K562 (cell line): ENCODE results near the gene RHEB. TPM values are rescaled to one million over a fixed set of nuclear protein-coding genes. Genes with fewer than 3 reads are reported as not detected.

Experiments used
- CBX3 ChIP-seq, 2 experiments: IDR thresholded peaks; 1 replicate in 1 of 2; 2 replicates in 1 of 2; pipeline ENCODE4 v1.6.1; 2012; ENCODE audit warnings: inconsistent platforms in 2 of 2, low read length in 2 of 2, borderline replicate concordance in 1 of 2, control low read depth in 1 of 2
- CC2D1A ChIP-seq: fragments of 450-650 bp; IDR thresholded peaks from 2 replicates; pipeline ENCODE4 v1.6.1; 2017; ENCODE audit warnings: mild to moderate bottlenecking
- CEBPZ ChIP-seq: fragments of 150-350 bp; IDR thresholded peaks from 2 replicates; pipeline ENCODE4 v1.6.1; 2014; ENCODE audit warnings: low read depth, mild to moderate bottlenecking, low read length, borderline replicate concordance
- PHF20 ChIP-seq: fragments of 450-650 bp; IDR thresholded peaks from 2 replicates; pipeline ENCODE4 v1.6.1; 2018; ENCODE audit not compliant: partially characterized antibody
- SAFB ChIP-seq: fragments of 200-400 bp; formaldehyde crosslinking; IDR thresholded peaks from 2 replicates; pipeline ENCODE4 v1.6.1; 2017; ENCODE audit warnings: low read depth, low read length, borderline replicate concordance
- U2AF1 ChIP-seq: fragments of 200-400 bp; formaldehyde crosslinking; optimal IDR thresholded peaks from 2 replicates; pipeline ENCODE3; 2017; ENCODE audit warnings: mild to moderate bottlenecking, low read depth, low read length, moderate library complexity
- USF2 ChIP-seq: sonication (generic); formaldehyde crosslinking; IDR thresholded peaks from 2 replicates; pipeline ENCODE4 v1.5.0; 2020; ENCODE audit warnings: missing genetic modification reagents
- XRCC5 ChIP-seq: fragments of 200-400 bp; formaldehyde crosslinking; IDR thresholded peaks from 2 replicates; pipeline ENCODE4 v1.6.1; 2017; ENCODE audit warnings: low read depth, mild to moderate bottlenecking, low read length
- ZNF57 ChIP-seq: fragments of 450-650 bp; formaldehyde crosslinking; IDR thresholded peaks from 2 replicates; pipeline ENCODE4 v1.4.0; 2020; ENCODE audit warnings: mild to moderate bottlenecking, moderate library complexity
- ZNF764 ChIP-seq: fragments of 250-450 bp; sonication (Bioruptor Pico); IDR thresholded peaks from 2 replicates; pipeline ENCODE4 v1.4.0; 2020; ENCODE audit warnings: low read depth, mild to moderate bottlenecking, moderate library complexity
- polyA plus RNA-seq, 8 experiments: library from polyadenylated mRNA; depleted of rRNA in 4 of 8; stranded (reverse) in 5 of 8; unstranded in 3 of 8; fragments of >200 nt; fragmentation: Nextera tagmentation in 2 of 8; fragmentation: Illumina TruSeq in 1 of 8; extraction: Ambion mirVana in 2 of 8; extraction: Trizol in 1 of 8; gene quantifications; 2 replicates each; pipeline versions ENCODE4 v1.2.1 to v1.2.3, GENCODE V29; 2011 to 2014; ENCODE audit warnings: inconsistent platforms in 1 of 8, missing spikeins in 1 of 8
- total RNA-seq, 7 experiments: library from RNA; depleted of rRNA in 6 of 7; stranded (reverse); fragments of >200 nt in 6 of 7; fragmentation: Illumina TruSeq in 2 of 7; extraction: Trizol in 2 of 7; gene quantifications; 2 replicates each; pipeline versions ENCODE4 v1.2.1 to v1.2.3, GENCODE V29; 2011 to 2021; ENCODE audit warnings: low replicate concordance in 1 of 7
- TF ChIP-seq, protein P1 (sequence below): fragments of 200-800 bp; sonication (Bioruptor generic); IDR thresholded peaks from 2 replicates; pipeline ENCODE4 v1.6.1; 2016; ENCODE audit warnings: missing genetic modification characterization, missing compliant biosample characterization
- TF ChIP-seq, protein P2 (sequence below): fragments of 250-450 bp; sonication (Bioruptor Pico); IDR thresholded peaks from 2 replicates; pipeline ENCODE4 v1.6.1; 2021; ENCODE audit warnings: mild to moderate bottlenecking

Gene RHEB
- total and polyA plus RNA-seq, 9 of the 15 experiments (the other 6 are each of a cell fraction or from before 2014, with no cell fraction given): 28.5 to 249 (median 182) TPM

DNA sequence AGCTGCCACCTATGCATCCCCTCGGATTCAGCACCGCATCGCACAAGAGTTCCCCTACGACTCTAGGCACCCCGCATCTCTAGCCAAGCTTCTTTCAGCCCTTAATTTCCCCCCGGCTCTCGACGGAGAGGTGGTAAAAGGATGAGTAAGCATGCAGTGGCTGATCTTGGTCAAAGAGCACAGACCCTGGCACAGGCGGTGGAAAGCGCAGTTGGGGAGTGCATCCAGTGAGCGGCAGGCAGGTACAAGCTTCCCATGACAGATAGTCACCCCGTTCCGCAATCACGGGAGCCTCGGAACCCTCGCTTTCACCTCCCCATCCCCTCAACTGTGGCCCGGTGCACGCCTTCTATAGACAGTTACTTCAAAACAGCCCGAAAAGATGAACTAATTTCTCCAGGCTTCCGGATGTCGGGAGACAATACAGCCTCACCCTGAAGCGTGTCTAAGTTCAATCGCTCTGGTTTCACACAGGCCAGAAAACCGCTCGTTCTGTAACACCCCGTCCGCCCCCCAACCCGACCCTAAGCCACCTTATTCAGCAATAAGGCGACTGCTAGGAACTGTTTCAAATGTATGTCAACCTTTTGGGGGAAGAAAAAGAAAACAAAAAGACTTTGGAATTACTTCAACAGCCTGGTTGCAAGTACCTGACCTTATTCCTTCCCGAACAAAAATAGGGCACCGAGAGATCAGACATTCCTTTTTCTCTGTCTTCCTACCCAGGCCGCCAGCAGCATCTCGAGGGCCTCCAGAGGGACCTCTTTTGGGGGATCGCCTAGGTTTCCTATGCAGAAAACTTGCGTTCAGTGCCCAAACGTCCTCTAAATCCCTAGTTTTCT is 1.4 kb downstream of the RHEB start (continued):
- TF ChIP-seq PHF20: no peak
- no peak for TF ChIP-seq SAFB
- TF ChIP-seq XRCC5: no peak
- TF ChIP-seq, protein P1, sequence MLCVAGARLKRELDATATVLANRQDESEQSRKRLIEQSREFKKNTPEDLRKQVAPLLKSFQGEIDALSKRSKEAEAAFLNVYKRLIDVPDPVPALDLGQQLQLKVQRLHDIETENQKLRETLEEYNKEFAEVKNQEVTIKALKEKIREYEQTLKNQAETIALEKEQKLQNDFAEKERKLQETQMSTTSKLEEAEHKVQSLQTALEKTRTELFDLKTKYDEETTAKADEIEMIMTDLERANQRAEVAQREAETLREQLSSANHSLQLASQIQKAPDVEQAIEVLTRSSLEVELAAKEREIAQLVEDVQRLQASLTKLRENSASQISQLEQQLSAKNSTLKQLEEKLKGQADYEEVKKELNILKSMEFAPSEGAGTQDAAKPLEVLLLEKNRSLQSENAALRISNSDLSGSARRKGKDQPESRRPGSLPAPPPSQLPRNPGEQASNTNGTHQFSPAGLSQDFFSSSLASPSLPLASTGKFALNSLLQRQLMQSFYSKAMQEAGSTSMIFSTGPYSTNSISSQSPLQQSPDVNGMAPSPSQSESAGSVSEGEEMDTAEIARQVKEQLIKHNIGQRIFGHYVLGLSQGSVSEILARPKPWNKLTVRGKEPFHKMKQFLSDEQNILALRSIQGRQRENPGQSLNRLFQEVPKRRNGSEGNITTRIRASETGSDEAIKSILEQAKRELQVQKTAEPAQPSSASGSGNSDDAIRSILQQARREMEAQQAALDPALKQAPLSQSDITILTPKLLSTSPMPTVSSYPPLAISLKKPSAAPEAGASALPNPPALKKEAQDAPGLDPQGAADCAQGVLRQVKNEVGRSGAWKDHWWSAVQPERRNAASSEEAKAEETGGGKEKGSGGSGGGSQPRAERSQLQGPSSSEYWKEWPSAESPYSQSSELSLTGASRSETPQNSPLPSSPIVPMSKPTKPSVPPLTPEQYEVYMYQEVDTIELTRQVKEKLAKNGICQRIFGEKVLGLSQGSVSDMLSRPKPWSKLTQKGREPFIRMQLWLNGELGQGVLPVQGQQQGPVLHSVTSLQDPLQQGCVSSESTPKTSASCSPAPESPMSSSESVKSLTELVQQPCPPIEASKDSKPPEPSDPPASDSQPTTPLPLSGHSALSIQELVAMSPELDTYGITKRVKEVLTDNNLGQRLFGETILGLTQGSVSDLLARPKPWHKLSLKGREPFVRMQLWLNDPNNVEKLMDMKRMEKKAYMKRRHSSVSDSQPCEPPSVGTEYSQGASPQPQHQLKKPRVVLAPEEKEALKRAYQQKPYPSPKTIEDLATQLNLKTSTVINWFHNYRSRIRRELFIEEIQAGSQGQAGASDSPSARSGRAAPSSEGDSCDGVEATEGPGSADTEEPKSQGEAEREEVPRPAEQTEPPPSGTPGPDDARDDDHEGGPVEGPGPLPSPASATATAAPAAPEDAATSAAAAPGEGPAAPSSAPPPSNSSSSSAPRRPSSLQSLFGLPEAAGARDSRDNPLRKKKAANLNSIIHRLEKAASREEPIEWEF: no peak
- no peak for TF ChIP-seq USF2 (CRISPR knock-in tag)
- no peak for TF ChIP-seq CBX3 (IDR thresholded peaks at IDR 0.05; ENCODE audit: borderline replicate concordance in 1 of 2, low read length in 2 of 2)
- no peak for TF ChIP-seq ZNF57
- TF ChIP-seq CC2D1A: peak; percentile 42; the same call in 1 of the 2 replicates
- no peak for TF ChIP-seq U2AF1
- TF ChIP-seq, protein P2, sequence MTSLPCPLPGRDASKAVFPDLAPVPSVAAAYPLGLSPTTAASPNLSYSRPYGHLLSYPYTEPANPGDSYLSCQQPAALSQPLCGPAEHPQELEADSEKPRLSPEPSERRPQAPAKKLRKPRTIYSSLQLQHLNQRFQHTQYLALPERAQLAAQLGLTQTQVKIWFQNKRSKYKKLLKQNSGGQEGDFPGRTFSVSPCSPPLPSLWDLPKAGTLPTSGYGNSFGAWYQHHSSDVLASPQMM (CRISPR knock-in tag): no peak
- no peak for TF ChIP-seq ZNF764 (CRISPR knock-in tag)
- no peak for TF ChIP-seq CEBPZ
